ENCODE results near the gene ARL6IP4.

- TF ChIP-seq POLR2A (IDR thresholded peaks at IDR 0.05; ENCODE audit: extremely low read depth, insufficient read length): no peak
- TF ChIP-seq CTCF (IDR thresholded peaks at IDR 0.05; ENCODE audit: low read depth, low read length): no peak
- TF ChIP-seq MAX (IDR thresholded peaks at IDR 0.05; ENCODE audit: low read depth, low read length): no peak
- no peak for TF ChIP-seq MYC (IDR thresholded peaks at IDR 0.05; ENCODE audit: low read depth, low read length)
Measured at GRCh38 chr12:123013185-123014095, 33.0 kb downstream of the ARL6IP4 start.

Measured in NB4 (cell line).